GM23338 (cell line): ENCODE results near the gene FBXL19. TPM values are rescaled to one million over a fixed set of nuclear protein-coding genes. Genes with fewer than 3 reads are reported as not detected.

ENCODE experiments used
- ATAC-seq: fragments of 200-7000 bp; cut with Tn5 transposase; 3 replicates; pipeline ENCODE4 v1.9.1; 2020
- DNase-seq: peaks from one replicate; pipeline ENCODE4 v3.0.0-alpha.2; 2015; ENCODE audit warnings: low spot score
- H2AFZ ChIP-seq: fragments of 200-600 bp; sonication (generic); 2 replicates; pipeline ENCODE4 v1.8.0; 2016; ENCODE audit warnings: antibody characterized with exemption, mild to moderate bottlenecking, moderate library complexity
- H3F3A ChIP-seq: fragments of 200-600 bp; sonication (generic); replicated peaks from 2 replicates; pipeline ENCODE4 v1.8.0; 2017; ENCODE audit warnings: antibody characterized with exemption, mixed run types, low read depth
- H3K27ac ChIP-seq: fragments of 200-600 bp; sonication (generic); 2 replicates; pipeline ENCODE4 v1.6.1; 2016; ENCODE audit warnings: low read depth
- H3K27me3 ChIP-seq: fragments of 200-600 bp; sonication (generic); 2 replicates; pipeline ENCODE4 v1.8.0; 2016; ENCODE audit warnings: mild to moderate bottlenecking, mixed run types, moderate library complexity; ENCODE audit not compliant: insufficient read depth
- H3K36me3 ChIP-seq: fragments of 200-600 bp; sonication (generic); 2 replicates; pipeline ENCODE4 v1.8.0; 2016; ENCODE audit warnings: mild to moderate bottlenecking; ENCODE audit not compliant: insufficient read depth
- H3K4me1 ChIP-seq: fragments of 200-600 bp; sonication (generic); 2 replicates; pipeline ENCODE4 v1.8.0; 2016; ENCODE audit warnings: mild to moderate bottlenecking, moderate library complexity; ENCODE audit not compliant: insufficient read depth
- H3K4me2 ChIP-seq: fragments of 200-600 bp; sonication (generic); 2 replicates; pipeline ENCODE4 v1.7.1; 2017; ENCODE audit warnings: mixed run types
- H3K4me3 ChIP-seq: fragments of 200-600 bp; sonication (generic); 2 replicates; pipeline ENCODE4 v1.6.1; 2016; ENCODE audit warnings: mixed run types
- H3K79me2 ChIP-seq: fragments of 200-600 bp; sonication (generic); replicated peaks from 2 replicates; pipeline ENCODE4 v1.8.0; 2017; ENCODE audit warnings: mild to moderate bottlenecking; ENCODE audit not compliant: insufficient read depth
- H3K9me2 ChIP-seq: fragments of 200-600 bp; sonication (generic); 2 replicates; pipeline ENCODE4 v1.8.0; 2017; ENCODE audit not compliant: insufficient read depth
- H4K20me1 ChIP-seq: fragments of 200-600 bp; sonication (generic); replicated peaks from 2 replicates; pipeline ENCODE4 v1.8.0; 2017; ENCODE audit warnings: mild to moderate bottlenecking; ENCODE audit not compliant: insufficient read depth
- H3K27ac Mint-ChIP-seq: 2 replicates; pipeline ENCODE4 v1.8.0; 2020; ENCODE audit warnings: inconsistent platforms, mild to moderate bottlenecking, moderate library complexity, mixed read lengths
- H3K27me3 Mint-ChIP-seq: 3 replicates; pipeline ENCODE4 v1.8.0; 2022; ENCODE audit warnings: low read depth, mild to moderate bottlenecking, moderate library complexity, mixed read lengths, inconsistent platforms; ENCODE audit not compliant: insufficient read depth, poor library complexity
- H3K36me3 Mint-ChIP-seq: 3 replicates; pipeline ENCODE4 v1.8.0; 2021; ENCODE audit warnings: low read depth, mild to moderate bottlenecking, inconsistent platforms, moderate library complexity, mixed read lengths
- H3K4me1 Mint-ChIP-seq: 3 replicates; pipeline ENCODE4 v1.8.0; 2020; ENCODE audit warnings: mild to moderate bottlenecking, inconsistent platforms, mixed read lengths
- H3K4me3 Mint-ChIP-seq: 3 replicates; pipeline ENCODE4 v1.8.0; 2021; ENCODE audit warnings: moderate library complexity, mild to moderate bottlenecking, inconsistent platforms, mixed read lengths
- H3K9me3 Mint-ChIP-seq: 3 replicates; pipeline ENCODE4 v1.8.0; 2020; ENCODE audit warnings: moderate library complexity, mild to moderate bottlenecking, inconsistent platforms, mixed read lengths
- ETS1 ChIP-seq: IDR thresholded peaks from 2 replicates; pipeline ENCODE4 v1.6.1; 2016; ENCODE audit warnings: antibody characterized with exemption
- EZH2 ChIP-seq: fragments of 200-600 bp; sonication (generic); IDR thresholded peaks from one replicate; pipeline ENCODE4 v1.8.0; 2017; ENCODE audit warnings: antibody characterized with exemption, mild to moderate bottlenecking, low read depth; ENCODE audit not compliant: unreplicated experiment
- EZH2phosphoT487 ChIP-seq: fragments of 200-600 bp; sonication (generic); IDR thresholded peaks from one replicate; pipeline ENCODE4 v1.8.1; 2018; ENCODE audit warnings: antibody characterized with exemption; ENCODE audit not compliant: unreplicated experiment
- JUNB ChIP-seq: IDR thresholded peaks from one replicate; pipeline ENCODE4 v1.6.1; 2016; ENCODE audit warnings: antibody characterized with exemption; ENCODE audit not compliant: unreplicated experiment
- POLR2AphosphoS5 ChIP-seq: IDR thresholded peaks from 2 replicates; pipeline ENCODE4 v1.6.1; 2016; ENCODE audit warnings: antibody characterized with exemption, low read depth
- STAT1 ChIP-seq: IDR thresholded peaks from one replicate; pipeline ENCODE4 v1.6.1; 2016; ENCODE audit warnings: antibody characterized with exemption; ENCODE audit not compliant: unreplicated experiment
- ZNF114 ChIP-seq: fragments of 250-450 bp; sonication (Bioruptor Pico); IDR thresholded peaks from 2 replicates; pipeline ENCODE4 v1.5.0; 2020; ENCODE audit warnings: mild to moderate bottlenecking, moderate library complexity
- ZNF331 ChIP-seq: fragments of 250-450 bp; sonication (Bioruptor Pico); IDR thresholded peaks from 2 replicates; pipeline ENCODE4 v1.5.0; 2020; ENCODE audit warnings: low read depth, mild to moderate bottlenecking, moderate library complexity
- polyA plus RNA-seq: library from polyadenylated mRNA; unstranded; fragments of >200 nt; fragmentation: Nextera tagmentation; extraction: Ambion mirVana; gene quantifications from 2 replicates; pipeline ENCODE4 v1.2.1, GENCODE V29; 2016
- total RNA-seq: library from RNA; depleted of rRNA; stranded (reverse); fragments of >200 nt; shearing (Covaris generic); gene quantifications from 2 replicates; pipeline ENCODE4 v1.2.3, GENCODE V29; 2014
- TF ChIP-seq, protein P1 (sequence below), 2 experiments: fragments of 200-600 bp in 1 of 2; sonication (generic) in 1 of 2; conservative IDR thresholded peaks; 2 replicates each; pipeline versions ENCODE4 v1.5.1 to v1.6.1; 2016 to 2017; ENCODE audit warnings: antibody characterized with exemption in 2 of 2, low read depth in 2 of 2, mild to moderate bottlenecking in 2 of 2, moderate library complexity in 1 of 2

Gene FBXL19
- total and polyA plus RNA-seq, 2 experiments from 2014 or later = 12.5 to 71.5 TPM

GRCh38 chr16:30987581-30988190 is 64.3 kb downstream of the FBXL19 start (continued):
- TF ChIP-seq ETS1 (no peak), EZH2phosphoT487 (no peak), EZH2 (no peak)

- Histone ChIP-seq H3F3A (peaks cover 7% of the 10 kb centered on the region; the same call in 1 of the 2 replicates), H2AFZ (no peak overlapping the region), H3K4me1 (no peaks in the 10 kb centered on the region), H3K27ac (no peak overlapping the region), H3K27me3 (no peaks in the 10 kb centered on the region), H3K79me2 (no peaks in the 10 kb centered on the region), H4K20me1 (no peaks in the 10 kb centered on the region; the same call in 1 of the 2 replicates), H3K9me2 (no peaks in the 10 kb centered on the region), H3K4me2 (no peak overlapping the region), H3K36me3 (no peaks in the 10 kb centered on the region), H3K4me3 (no peak overlapping the region)
- no peak for ATAC-seq
- TF ChIP-seq ZNF114 (CRISPR knock-in tag) (no peak), STAT1 (no peak), POLR2AphosphoS5 (no peak), ETS1 (no peak), EZH2 (no peak), ZNF331 (no peak), JUNB (no peak)
- TF ChIP-seq, protein P1, sequence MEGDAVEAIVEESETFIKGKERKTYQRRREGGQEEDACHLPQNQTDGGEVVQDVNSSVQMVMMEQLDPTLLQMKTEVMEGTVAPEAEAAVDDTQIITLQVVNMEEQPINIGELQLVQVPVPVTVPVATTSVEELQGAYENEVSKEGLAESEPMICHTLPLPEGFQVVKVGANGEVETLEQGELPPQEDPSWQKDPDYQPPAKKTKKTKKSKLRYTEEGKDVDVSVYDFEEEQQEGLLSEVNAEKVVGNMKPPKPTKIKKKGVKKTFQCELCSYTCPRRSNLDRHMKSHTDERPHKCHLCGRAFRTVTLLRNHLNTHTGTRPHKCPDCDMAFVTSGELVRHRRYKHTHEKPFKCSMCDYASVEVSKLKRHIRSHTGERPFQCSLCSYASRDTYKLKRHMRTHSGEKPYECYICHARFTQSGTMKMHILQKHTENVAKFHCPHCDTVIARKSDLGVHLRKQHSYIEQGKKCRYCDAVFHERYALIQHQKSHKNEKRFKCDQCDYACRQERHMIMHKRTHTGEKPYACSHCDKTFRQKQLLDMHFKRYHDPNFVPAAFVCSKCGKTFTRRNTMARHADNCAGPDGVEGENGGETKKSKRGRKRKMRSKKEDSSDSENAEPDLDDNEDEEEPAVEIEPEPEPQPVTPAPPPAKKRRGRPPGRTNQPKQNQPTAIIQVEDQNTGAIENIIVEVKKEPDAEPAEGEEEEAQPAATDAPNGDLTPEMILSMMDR (conservative IDR thresholded peaks at IDR 0.05; ENCODE audit: low read depth in 2 of 2) = no peak
- Mint-ChIP-seq H3K4me1 (peaks cover 6% of the 10 kb centered on the region; the same call in 2 of the 3 replicates), H3K36me3 (peaks cover 4% of the 10 kb centered on the region; the same call in 1 of the 3 replicates), H3K27me3 (peaks cover 17% of the 10 kb centered on the region), H3K4me3 (no peak overlapping the region), H3K27ac (no peak overlapping the region), H3K9me3 (no peaks in the 10 kb centered on the region)
- no peak for DNase-seq
Measured at GRCh38 chr16:30989469-30990047, 66.2 kb downstream of the FBXL19 start.
